Left renal cortex interstitium (tissue), 4 donors: Measurements from ENCODE around the gene ALDH5A1. TPM values are rescaled to one million over a fixed set of nuclear protein-coding genes. Genes with fewer than 3 reads are reported as not detected.

Experiments
- DNase-seq, 4 donors: peaks; one replicate each; pipeline ENCODE4 v3.0.0-alpha.2; 2013; ENCODE audit warnings: low read depth in 4 of 4, low spot score in 2 of 4, missing footprints in 1 of 4
- polyA plus RNA-seq, 4 donors: library from polyadenylated mRNA; unstranded; fragments of 120-200 nt; gene quantifications; one replicate each; pipeline ENCODE4 v1.2.1, GENCODE V29; 2013; ENCODE audit not compliant: insufficient read length in 4 of 4

Gene ALDH5A1
- polyA plus RNA-seq, 4 donors = 25.9 to 33.4 (median 27.8) TPM

- no peak for DNase-seq
Measured at GRCh38 chr6:24564081-24564480, 69.3 kb downstream of the ALDH5A1 start.

- DNase-seq = no peak
Measured at GRCh38 chr6:24565196-24565595, 70.4 kb downstream of the ALDH5A1 start.

- DNase-seq = no peak
Measured at GRCh38 chr6:24566020-24566767, 71.4 kb downstream of the ALDH5A1 start.

- no peak for DNase-seq
Measured at GRCh38 chr6:24568683-24569082, 73.9 kb downstream of the ALDH5A1 start.

- no peak for DNase-seq
Measured at GRCh38 chr6:24569811-24570210, 75.0 kb downstream of the ALDH5A1 start.

- no peak for DNase-seq
Measured at GRCh38 chr6:24571361-24571760, 76.6 kb downstream of the ALDH5A1 start.

GRCh38 chr6:24574809-24575208 is 80.0 kb downstream of the ALDH5A1 start:
- DNase-seq = no peak

- DNase-seq = no peak
Measured at GRCh38 chr6:24576447-24576846, 81.7 kb downstream of the ALDH5A1 start.

GRCh38 chr6:24581084-24581669 is 86.4 kb downstream of the ALDH5A1 start:
- peak in 3 of 4 donors; percentile 30 to 69 (median 41) for DNase-seq

GRCh38 chr6:24583463-24584381 is 89.0 kb downstream of the ALDH5A1 start:
- peak in 3 of 4 donors; percentile 50 to 75 (median 54) for DNase-seq

- DNase-seq = no peak
Measured at GRCh38 chr6:24584382-24584720, 89.6 kb downstream of the ALDH5A1 start.

Other genes with a start within 250 kb of the ALDH5A1 start
- gene DCDC2, start 136.9 kb upstream of the ALDH5A1 start, polyA plus RNA-seq = 100 to 1,000 TPM; 110 to 119 (median 112) TPM
- 10 to 100 TPM; 34.1 to 47.7 (median 41.9) TPM for gene MRS2, start 92.0 kb upstream of the ALDH5A1 start, polyA plus RNA-seq
- gene GPLD1, start 5.4 kb upstream of the ALDH5A1 start, polyA plus RNA-seq = 1 to 10 TPM; 2.8 to 4.8 (median 3.8) TPM
- gene KIAA0319, start 151.2 kb downstream of the ALDH5A1 start, polyA plus RNA-seq = under 1 TPM; 0.28 to 0.46 (median 0.35) TPM
- gene TDP2, start 171.9 kb downstream of the ALDH5A1 start, polyA plus RNA-seq = 10 to 100 TPM; 54.5 to 69.3 (median 62.6) TPM
- gene ACOT13, start 172.1 kb downstream of the ALDH5A1 start, polyA plus RNA-seq = 10 to 100 TPM; 33.5 to 45.4 (median 35.0) TPM
- 100 to 1,000 TPM; 120 to 148 (median 140) TPM for gene C6orf62, start 224.2 kb downstream of the ALDH5A1 start, polyA plus RNA-seq